ENCODE measurements around the gene CUL7.

GRCh38 chr6:43089467-43089866 lies 35.8 kb upstream of the CUL7 start:
- TF ChIP-seq EZH2 (IDR thresholded peaks at IDR 0.05; ENCODE audit: low read length, missing control alignments) (no peak), CTCF (conservative IDR thresholded peaks at IDR 0.05 in 1 of 2, IDR thresholded peaks at IDR 0.05 in 1 of 2; ENCODE audit: low read depth in 1 of 2, low read length in 2 of 2) (no peak)
